GM23248 (cell line): ENCODE results near the gene LDLRAD2.

Experiments
- EZH2 ChIP-seq: fragments of 200-600 bp; sonication (generic); IDR thresholded peaks from 2 replicates; pipeline ENCODE4 v1.6.1; 2018; ENCODE audit warnings: antibody characterized with exemption, mild to moderate bottlenecking; ENCODE audit not compliant: insufficient read depth, poor library complexity, severe bottlenecking
- EZH2phosphoT487 ChIP-seq: fragments of 200-600 bp; sonication (generic); IDR thresholded peaks from 2 replicates; pipeline ENCODE4 v1.6.1; 2018; ENCODE audit warnings: antibody characterized with exemption, moderate library complexity, mild to moderate bottlenecking, low read depth; ENCODE audit not compliant: insufficient read depth

- no peak for TF ChIP-seq EZH2
- TF ChIP-seq EZH2phosphoT487, result no peak
Observed at GRCh38 chr1:21849909-21850576, 38.0 kb downstream of the LDLRAD2 start.
